ENCODE results near the gene HDX. TPM values are rescaled to one million over a fixed set of nuclear protein-coding genes. Genes with fewer than 3 reads are reported as not detected.
A peak's percentile ranks its signal among the peaks of the same experiment; 100 is the strongest.
"Not testable (repeated sequence)": the region's sequence is repeated elsewhere in the genome, so short reads cannot be mapped to it uniquely, and the experiment has no call there.

The HDX gene
- total RNA-seq, 2 donors from 2014 or later: 2.2 to 3.0 TPM

DNA sequence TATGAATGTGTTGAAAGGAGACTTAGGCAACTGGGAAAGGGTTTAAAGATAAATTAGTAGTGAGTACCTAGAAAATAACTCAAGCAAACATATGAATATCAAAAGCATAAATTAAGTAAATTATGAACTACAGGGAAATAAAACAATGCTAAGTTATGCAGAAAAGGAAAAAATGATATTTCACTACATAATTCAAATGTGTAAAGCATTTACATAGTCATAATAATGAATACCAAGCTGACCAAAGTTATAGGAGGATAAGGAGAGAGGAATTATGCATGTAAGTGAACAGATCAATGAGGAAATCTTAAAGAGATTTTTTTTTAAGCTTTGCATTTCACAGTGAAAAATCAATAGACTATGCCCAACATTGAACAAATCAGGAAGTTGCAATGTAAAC, 145.0 kb downstream of the HDX start:
- DNase-seq (no peak), ATAC-seq (no peak)
- intact Hi-C loops (cut with DNase I, micrococcal nuclease): no loop called here

DNA sequence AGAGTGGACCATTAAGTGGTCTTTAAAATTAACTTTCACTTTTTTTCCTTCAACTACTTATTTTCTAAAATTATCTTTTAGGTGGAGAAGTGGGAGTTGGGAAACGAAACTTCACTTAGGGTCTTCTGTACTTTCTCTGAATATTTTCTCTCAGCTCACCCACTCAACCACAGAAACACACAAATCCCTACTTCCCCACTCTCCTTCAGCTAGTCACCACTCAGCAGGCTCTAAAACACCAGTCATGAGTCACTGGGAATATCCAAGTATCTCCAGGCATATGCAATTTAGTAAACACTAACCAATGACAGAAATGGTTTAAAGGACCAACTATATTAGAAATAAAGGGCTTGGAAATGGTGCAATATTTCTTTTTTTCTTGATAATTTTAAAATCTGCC, 161.3 kb downstream of the HDX start:
- DNase-seq: no peak
- intact Hi-C loops (cut with DNase I, micrococcal nuclease): no loop called here
- no peak for ATAC-seq

DNA sequence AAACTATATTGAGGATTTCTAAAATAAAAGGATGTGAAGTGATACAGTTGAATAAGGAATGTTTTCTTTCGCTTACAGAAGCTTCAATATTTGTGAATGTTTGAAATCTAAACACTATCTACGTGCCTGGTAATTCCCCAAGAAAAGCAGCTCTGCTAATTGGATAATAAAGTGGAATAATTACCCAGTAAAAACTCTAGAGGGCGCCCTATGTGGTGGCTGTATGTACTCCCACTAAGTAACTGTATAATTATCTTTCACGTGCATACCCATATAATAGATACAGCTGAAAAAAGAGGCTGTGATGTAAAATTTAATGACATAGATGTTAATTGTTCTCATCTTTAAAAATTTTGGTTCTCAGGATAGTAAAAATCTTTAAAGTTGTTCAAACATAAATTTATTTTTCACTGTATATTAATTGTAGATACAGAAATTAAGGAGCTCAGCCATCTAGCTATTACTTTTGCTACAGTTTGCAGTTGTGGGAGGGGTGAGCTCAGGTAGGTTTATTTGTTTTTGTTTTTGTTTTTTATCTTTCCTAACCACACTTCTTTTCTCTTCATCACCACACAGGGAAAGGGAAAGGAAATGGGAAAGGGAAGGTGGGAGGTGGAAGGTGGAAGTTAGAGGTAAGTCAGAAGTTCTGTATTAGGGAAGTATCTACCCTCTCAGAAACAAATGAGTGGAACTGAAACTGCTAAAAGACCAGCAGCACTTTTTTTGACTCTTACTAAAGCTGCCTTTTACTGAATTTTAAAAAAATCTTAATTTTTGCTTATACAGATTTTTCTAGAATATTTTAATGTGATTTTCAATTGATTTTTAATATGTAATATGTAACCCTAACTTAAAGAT, 162.5 kb downstream of the HDX start:
- DNase-seq: no peak
- ATAC-seq: peak; percentile 61

DNA sequence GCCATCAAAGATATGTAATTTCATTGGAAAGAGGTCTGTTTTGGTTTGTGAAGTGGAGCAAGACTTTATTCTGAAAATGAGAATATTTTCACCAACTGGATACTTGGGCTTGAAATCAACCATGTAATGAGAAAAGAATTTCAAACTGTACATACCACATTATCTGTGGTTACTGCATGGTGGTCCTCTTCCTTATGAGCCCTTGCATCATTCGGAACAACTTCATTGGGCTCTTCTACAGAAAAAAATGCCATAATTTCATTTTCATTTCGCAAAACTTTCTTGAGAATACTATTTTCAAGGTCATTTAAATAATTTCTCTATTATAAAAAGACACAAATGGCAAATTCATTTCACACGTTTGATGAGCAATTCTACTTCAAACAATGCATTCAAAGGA, 165.6 kb downstream of the HDX start:
- ATAC-seq (no peak), DNase-seq (no peak)
- intact Hi-C loops (cut with DNase I, micrococcal nuclease): no loop called here

More for the DNA sequence above, 162.5 kb downstream of the HDX start:
- intact Hi-C loops (cut with DNase I, micrococcal nuclease): no loop called here

DNA sequence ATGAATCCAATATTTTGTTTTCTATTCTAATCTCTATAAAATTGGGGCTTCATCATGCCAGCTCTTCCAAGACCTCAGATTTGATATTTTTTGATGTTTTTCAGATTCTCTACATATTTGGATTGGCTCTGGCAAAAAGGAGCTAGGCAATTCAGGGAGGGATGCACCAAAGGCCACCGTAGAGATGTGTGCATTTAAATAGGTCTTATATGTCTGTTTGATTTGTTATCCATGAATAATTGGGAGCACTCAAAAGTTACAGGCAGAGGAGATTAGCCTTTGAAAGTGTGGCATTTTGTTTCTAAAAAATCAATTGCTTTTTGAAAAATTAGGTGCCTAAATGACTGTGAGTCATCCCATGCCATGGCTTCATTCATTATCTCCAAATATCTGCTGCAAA, 167.1 kb downstream of the HDX start:
- DNase-seq (no peak), ATAC-seq (no peak)
- intact Hi-C loops (cut with DNase I, micrococcal nuclease): no loop called here

DNA sequence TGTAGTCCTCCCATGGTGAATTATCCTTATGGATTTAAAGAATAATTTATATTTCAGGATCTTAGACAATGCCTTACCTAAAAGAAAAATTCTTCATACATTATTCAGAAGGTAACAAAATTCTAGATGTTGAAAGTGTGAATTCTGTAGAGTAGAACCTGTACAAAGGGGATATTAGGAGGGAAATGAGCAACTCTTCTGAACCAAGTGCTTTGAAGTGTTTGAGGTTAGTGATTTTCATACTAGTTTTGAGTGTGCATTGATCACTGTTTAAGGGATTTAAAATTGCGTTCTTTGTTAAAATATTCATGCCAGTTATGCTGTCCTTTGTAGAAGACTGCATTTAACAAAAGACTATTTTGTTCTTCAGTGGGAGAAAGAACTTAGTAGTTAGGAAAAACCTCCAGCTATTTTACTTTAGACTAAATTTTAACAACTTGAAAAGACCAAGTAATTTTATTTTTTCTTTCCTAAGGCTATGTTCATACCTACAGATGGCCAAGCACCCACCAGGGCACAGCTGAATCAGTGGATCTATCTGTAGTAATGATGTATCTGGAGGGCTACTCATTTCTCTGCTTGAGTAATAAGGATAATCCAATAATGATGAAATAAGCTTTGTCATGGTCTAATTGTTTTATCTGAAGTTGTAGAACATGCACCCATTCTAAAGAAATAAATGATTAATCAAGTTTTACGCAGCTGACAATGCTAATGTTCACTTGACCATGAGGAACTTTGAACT, 180.0 kb downstream of the HDX start:
- intact Hi-C loops (cut with DNase I, micrococcal nuclease): no loop called here
- no peak for DNase-seq
- ATAC-seq: no peak

DNA sequence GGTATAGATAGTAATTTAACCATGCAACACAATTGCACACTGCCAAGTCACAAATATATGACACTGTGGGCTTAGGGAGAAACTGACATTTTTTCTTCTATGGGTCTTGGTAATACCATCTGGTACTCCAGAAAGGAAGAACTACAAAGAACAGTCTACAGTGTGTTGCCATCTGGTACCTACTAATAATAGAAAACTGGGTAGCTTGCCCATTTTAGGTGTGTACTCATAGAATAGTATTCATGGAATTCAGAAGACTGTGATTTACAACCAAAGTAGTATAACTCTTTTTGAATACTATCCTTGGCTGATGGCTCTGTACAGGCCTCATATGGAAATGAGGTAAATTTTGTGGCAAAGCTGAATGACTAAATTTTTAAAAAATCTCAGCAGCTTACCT, 181.6 kb downstream of the HDX start:
- intact Hi-C loops (cut with DNase I, micrococcal nuclease): no loop called here

DNA sequence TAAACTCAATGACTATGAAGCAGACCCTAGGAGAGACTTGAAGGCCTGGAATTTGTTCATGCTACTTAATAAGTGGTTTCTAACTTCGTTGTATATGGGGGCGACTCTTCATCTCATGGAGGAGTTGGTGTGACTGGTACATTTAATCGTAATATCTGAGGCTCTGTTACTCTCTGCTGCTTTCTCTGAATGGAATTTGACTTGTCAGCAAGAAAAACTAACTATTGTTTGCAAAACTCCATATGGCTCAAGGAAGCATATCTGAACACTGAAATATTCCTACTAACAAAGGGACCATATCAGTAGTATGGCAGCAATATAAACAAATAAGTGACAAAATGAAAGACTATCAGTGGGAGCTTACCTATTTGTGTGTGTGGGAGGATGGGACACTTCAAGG, 182.2 kb downstream of the HDX start:
- intact Hi-C loops (cut with DNase I, micrococcal nuclease): no loop called here
- DNase-seq (no peak), ATAC-seq (no peak)

More for the DNA sequence above, 181.6 kb downstream of the HDX start:
- DNase-seq (no peak), ATAC-seq (no peak)

DNA sequence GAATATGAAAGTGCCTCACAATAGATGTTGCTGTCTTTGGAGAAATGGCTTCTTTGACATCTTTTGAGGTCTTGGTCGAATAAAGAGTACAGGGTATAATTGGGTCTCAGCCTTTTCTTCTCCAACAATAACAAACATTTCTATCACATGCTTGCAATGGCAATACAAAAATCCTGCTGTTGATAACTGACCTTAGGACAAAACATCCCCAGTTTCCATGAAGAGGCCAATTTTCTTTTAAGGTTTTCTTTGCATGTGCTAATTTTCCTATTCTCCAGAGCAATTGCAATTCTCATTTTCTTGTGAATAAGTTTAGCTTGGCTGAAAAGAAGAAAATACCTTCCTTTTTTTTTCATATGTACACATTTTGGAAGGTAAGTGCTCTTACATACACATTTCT, 183.6 kb downstream of the HDX start:
- intact Hi-C loops (cut with DNase I, micrococcal nuclease): no loop called here
- ATAC-seq (no peak), DNase-seq (no peak)

DNA sequence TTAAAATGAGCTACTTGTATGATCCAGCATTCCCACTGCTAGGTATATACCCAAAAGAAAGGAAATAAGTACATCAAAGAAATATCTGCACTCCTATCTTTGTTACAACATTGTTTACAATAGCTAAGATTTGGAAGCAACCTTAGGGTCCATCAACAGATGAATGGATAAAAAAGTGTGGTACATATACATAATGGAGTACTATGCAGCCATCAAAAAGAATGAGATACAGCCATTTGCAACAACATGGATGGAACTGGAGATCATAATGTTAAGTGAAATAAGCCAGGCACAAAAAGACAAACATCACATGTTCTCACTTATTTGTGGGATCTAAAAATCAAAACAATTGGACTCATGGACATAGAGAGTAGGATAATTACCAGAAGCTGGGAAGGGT, 186.3 kb downstream of the HDX start:
- DNase-seq; intact Hi-C loops (cut with DNase I, micrococcal nuclease); ATAC-seq: not testable (repeated sequence)
